WTC11 (cell line): ENCODE data around the gene NSMF. TPM values are rescaled to one million over a fixed set of nuclear protein-coding genes. Genes with fewer than 3 reads are reported as not detected.

Source experiments
- ATAC-seq: fragments of 200-7000 bp; cut with Tn5 transposase; 2 replicates; pipeline ENCODE4 v1.10.0; 2021; ENCODE audit warnings: mild to moderate bottlenecking, moderate library complexity
- CTCF ChIA-PET: fragments of 300-600 bp; sonication (Branson Sonifier 250); formaldehyde crosslinking; loops from one replicate; lab custom pipeline; 2021; ENCODE audit warnings: antibody characterized with exemption; lab: Charles Lee
- POLR2A ChIA-PET: fragments of 350-600 bp; sonication (Branson Sonifier 250); formaldehyde crosslinking; loops from one replicate; lab custom pipeline; 2021; ENCODE audit warnings: antibody characterized with exemption; lab: Charles Lee
- DNase-seq: peaks from one replicate; pipeline ENCODE4 v3.0.0; 2021; ENCODE audit warnings: low spot score
- H3K27ac Mint-ChIP-seq: 2 replicates; pipeline ENCODE4 v1.8.0; 2021; ENCODE audit warnings: mixed read lengths
- H3K27me3 Mint-ChIP-seq: 2 replicates; pipeline ENCODE4 v1.8.0; 2021; ENCODE audit warnings: low read depth, mild to moderate bottlenecking, moderate library complexity, mixed read lengths
- H3K36me3 Mint-ChIP-seq: 2 replicates; pipeline ENCODE4 v1.8.0; 2021; ENCODE audit warnings: mixed read lengths
- H3K4me1 Mint-ChIP-seq: 2 replicates; pipeline ENCODE4 v1.8.0; 2022; ENCODE audit warnings: mixed read lengths
- H3K4me3 Mint-ChIP-seq: 2 replicates; pipeline ENCODE4 v1.8.0; 2021; ENCODE audit warnings: mild to moderate bottlenecking, moderate library complexity, mixed read lengths
- H3K9me3 Mint-ChIP-seq: 2 replicates; pipeline ENCODE4 v1.8.0; 2021; ENCODE audit warnings: mixed read lengths
- ETV6 ChIP-seq: sonication (generic); formaldehyde crosslinking; IDR thresholded peaks from 2 replicates; pipeline ENCODE4 v1.8.1; 2022; ENCODE audit warnings: mild to moderate bottlenecking, missing genetic modification reagents
- GTF2I ChIP-seq: fragments of 250-450 bp; sonication (Bioruptor Pico); conservative IDR thresholded peaks from 2 replicates; pipeline ENCODE4 v1.4.0; 2021; ENCODE audit warnings: mild to moderate bottlenecking
- NFYB ChIP-seq: sonication (generic); formaldehyde crosslinking; conservative IDR thresholded peaks from 2 replicates; pipeline ENCODE4 v1.8.0; 2022; ENCODE audit warnings: low read depth, missing genetic modification reagents
- ZNF317 ChIP-seq: sonication (generic); formaldehyde crosslinking; IDR thresholded peaks from 2 replicates; pipeline ENCODE4 v1.8.1; 2023; ENCODE audit warnings: low read depth, mild to moderate bottlenecking, moderate library complexity, missing genetic modification reagents, borderline replicate concordance
- total RNA-seq: library from RNA; stranded (reverse); gene quantifications from 3 replicates; pipeline ENCODE4 v1.2.3, GENCODE V29; 2021
- TF ChIP-seq, protein P1 (sequence below): sonication (generic); formaldehyde crosslinking; IDR thresholded peaks from 2 replicates; pipeline ENCODE4 v1.8.1; 2022; ENCODE audit warnings: low read depth, missing genetic modification reagents, borderline replicate concordance
- TF ChIP-seq, protein P2 (sequence below): sonication (generic); formaldehyde crosslinking; IDR thresholded peaks from 2 replicates; pipeline ENCODE4 v1.8.0; 2023; ENCODE audit warnings: mild to moderate bottlenecking, missing genetic modification reagents
- TF ChIP-seq, protein P3 (sequence below): sonication (generic); formaldehyde crosslinking; IDR thresholded peaks from 2 replicates; pipeline ENCODE4 v1.8.0; 2022; ENCODE audit warnings: mild to moderate bottlenecking, missing genetic modification reagents
- TF ChIP-seq, protein P4 (sequence below): fragments of 250-450 bp; sonication (Bioruptor Pico); IDR thresholded peaks from 2 replicates; pipeline ENCODE4 v1.9.0; 2021; ENCODE audit warnings: mild to moderate bottlenecking
- TF ChIP-seq, protein P5 (sequence below): fragments of 200-600 bp; IDR thresholded peaks from 2 replicates; pipeline ENCODE4 v1.8.0; 2022; ENCODE audit warnings: antibody characterized with exemption
- TF ChIP-seq, protein P6 (sequence below): sonication (generic); formaldehyde crosslinking; IDR thresholded peaks from 2 replicates; pipeline ENCODE4 v1.8.0; 2023; ENCODE audit warnings: missing genetic modification reagents, mild to moderate bottlenecking, borderline replicate concordance
- TF ChIP-seq, protein P7 (sequence below): sonication (generic); formaldehyde crosslinking; IDR thresholded peaks from 2 replicates; pipeline ENCODE4 v1.8.1; 2022; ENCODE audit warnings: mild to moderate bottlenecking, missing genetic modification reagents, moderate library complexity, borderline replicate concordance
- TF ChIP-seq, protein P8 (sequence below): sonication (generic); formaldehyde crosslinking; IDR thresholded peaks from 2 replicates; pipeline ENCODE4 v1.8.0; 2023; ENCODE audit warnings: missing genetic modification reagents

NSMF gene
- total RNA-seq, 1 experiment from 2014 or later: 61.9 TPM

DNA sequence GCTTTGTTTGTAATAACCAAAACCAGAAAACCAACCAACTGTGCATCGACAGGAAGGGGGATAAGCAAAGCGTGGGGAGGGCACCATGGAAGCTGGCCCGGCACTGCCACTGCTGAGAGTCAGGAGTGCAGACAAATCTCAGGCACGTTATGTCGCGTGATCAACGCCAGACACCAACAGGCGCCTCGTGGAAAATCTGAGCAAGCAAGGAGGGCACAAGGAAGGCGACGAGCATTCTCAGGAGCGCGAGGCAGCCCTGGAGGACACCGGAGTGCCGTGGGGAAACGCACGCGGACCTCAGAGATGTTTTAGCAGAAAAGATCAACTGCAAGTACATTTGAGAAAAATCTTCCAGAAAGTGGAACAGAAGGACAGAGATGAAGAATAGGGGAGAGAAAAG is 15.1 kb upstream of the NSMF start:
- ATAC-seq (no peak), DNase-seq (no peak)
- POLR2A ChIA-PET: no interaction called here
- Mint-ChIP-seq H3K27ac (no peak overlapping the region), H3K36me3 (peaks cover 21% of the 10 kb centered on the region), H3K4me1 (0 out of 2 replicates have a peak, but pooled peaks cover under 1% of the 10 kb centered on the region), H3K9me3 (peaks cover 28% of the 10 kb centered on the region), H3K27me3 (peaks cover 10% of the 10 kb centered on the region; the same call in 1 of the 2 replicates), H3K4me3 (no peak overlapping the region)
- TF ChIP-seq, protein P1, sequence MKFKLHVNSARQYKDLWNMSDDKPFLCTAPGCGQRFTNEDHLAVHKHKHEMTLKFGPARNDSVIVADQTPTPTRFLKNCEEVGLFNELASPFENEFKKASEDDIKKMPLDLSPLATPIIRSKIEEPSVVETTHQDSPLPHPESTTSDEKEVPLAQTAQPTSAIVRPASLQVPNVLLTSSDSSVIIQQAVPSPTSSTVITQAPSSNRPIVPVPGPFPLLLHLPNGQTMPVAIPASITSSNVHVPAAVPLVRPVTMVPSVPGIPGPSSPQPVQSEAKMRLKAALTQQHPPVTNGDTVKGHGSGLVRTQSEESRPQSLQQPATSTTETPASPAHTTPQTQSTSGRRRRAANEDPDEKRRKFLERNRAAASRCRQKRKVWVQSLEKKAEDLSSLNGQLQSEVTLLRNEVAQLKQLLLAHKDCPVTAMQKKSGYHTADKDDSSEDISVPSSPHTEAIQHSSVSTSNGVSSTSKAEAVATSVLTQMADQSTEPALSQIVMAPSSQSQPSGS (CRISPR knock-in tag): no peak
- TF ChIP-seq, protein P2, sequence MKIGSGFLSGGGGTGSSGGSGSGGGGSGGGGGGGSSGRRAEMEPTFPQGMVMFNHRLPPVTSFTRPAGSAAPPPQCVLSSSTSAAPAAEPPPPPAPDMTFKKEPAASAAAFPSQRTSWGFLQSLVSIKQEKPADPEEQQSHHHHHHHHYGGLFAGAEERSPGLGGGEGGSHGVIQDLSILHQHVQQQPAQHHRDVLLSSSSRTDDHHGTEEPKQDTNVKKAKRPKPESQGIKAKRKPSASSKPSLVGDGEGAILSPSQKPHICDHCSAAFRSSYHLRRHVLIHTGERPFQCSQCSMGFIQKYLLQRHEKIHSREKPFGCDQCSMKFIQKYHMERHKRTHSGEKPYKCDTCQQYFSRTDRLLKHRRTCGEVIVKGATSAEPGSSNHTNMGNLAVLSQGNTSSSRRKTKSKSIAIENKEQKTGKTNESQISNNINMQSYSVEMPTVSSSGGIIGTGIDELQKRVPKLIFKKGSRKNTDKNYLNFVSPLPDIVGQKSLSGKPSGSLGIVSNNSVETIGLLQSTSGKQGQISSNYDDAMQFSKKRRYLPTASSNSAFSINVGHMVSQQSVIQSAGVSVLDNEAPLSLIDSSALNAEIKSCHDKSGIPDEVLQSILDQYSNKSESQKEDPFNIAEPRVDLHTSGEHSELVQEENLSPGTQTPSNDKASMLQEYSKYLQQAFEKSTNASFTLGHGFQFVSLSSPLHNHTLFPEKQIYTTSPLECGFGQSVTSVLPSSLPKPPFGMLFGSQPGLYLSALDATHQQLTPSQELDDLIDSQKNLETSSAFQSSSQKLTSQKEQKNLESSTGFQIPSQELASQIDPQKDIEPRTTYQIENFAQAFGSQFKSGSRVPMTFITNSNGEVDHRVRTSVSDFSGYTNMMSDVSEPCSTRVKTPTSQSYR (CRISPR knock-in tag): no peak
- TF ChIP-seq, protein P3, sequence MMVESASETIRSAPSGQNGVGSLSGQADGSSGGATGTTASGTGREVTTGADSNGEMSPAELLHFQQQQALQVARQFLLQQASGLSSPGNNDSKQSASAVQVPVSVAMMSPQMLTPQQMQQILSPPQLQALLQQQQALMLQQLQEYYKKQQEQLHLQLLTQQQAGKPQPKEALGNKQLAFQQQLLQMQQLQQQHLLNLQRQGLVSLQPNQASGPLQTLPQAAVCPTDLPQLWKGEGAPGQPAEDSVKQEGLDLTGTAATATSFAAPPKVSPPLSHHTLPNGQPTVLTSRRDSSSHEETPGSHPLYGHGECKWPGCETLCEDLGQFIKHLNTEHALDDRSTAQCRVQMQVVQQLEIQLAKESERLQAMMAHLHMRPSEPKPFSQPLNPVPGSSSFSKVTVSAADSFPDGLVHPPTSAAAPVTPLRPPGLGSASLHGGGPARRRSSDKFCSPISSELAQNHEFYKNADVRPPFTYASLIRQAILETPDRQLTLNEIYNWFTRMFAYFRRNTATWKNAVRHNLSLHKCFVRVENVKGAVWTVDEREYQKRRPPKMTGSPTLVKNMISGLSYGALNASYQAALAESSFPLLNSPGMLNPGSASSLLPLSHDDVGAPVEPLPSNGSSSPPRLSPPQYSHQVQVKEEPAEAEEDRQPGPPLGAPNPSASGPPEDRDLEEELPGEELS (CRISPR knock-in tag): no peak
- TF ChIP-seq, protein P4, sequence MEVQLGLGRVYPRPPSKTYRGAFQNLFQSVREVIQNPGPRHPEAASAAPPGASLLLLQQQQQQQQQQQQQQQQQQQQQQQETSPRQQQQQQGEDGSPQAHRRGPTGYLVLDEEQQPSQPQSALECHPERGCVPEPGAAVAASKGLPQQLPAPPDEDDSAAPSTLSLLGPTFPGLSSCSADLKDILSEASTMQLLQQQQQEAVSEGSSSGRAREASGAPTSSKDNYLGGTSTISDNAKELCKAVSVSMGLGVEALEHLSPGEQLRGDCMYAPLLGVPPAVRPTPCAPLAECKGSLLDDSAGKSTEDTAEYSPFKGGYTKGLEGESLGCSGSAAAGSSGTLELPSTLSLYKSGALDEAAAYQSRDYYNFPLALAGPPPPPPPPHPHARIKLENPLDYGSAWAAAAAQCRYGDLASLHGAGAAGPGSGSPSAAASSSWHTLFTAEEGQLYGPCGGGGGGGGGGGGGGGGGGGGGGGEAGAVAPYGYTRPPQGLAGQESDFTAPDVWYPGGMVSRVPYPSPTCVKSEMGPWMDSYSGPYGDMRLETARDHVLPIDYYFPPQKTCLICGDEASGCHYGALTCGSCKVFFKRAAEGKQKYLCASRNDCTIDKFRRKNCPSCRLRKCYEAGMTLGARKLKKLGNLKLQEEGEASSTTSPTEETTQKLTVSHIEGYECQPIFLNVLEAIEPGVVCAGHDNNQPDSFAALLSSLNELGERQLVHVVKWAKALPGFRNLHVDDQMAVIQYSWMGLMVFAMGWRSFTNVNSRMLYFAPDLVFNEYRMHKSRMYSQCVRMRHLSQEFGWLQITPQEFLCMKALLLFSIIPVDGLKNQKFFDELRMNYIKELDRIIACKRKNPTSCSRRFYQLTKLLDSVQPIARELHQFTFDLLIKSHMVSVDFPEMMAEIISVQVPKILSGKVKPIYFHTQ (CRISPR knock-in tag): no peak
- TF ChIP-seq, protein P5, sequence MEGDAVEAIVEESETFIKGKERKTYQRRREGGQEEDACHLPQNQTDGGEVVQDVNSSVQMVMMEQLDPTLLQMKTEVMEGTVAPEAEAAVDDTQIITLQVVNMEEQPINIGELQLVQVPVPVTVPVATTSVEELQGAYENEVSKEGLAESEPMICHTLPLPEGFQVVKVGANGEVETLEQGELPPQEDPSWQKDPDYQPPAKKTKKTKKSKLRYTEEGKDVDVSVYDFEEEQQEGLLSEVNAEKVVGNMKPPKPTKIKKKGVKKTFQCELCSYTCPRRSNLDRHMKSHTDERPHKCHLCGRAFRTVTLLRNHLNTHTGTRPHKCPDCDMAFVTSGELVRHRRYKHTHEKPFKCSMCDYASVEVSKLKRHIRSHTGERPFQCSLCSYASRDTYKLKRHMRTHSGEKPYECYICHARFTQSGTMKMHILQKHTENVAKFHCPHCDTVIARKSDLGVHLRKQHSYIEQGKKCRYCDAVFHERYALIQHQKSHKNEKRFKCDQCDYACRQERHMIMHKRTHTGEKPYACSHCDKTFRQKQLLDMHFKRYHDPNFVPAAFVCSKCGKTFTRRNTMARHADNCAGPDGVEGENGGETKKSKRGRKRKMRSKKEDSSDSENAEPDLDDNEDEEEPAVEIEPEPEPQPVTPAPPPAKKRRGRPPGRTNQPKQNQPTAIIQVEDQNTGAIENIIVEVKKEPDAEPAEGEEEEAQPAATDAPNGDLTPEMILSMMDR: no peak
- TF ChIP-seq ETV6 (CRISPR knock-in tag) (no peak), NFYB (CRISPR knock-in tag) (no peak), GTF2I (no peak), ZNF317 (CRISPR knock-in tag) (no peak)
- TF ChIP-seq, protein P6, sequence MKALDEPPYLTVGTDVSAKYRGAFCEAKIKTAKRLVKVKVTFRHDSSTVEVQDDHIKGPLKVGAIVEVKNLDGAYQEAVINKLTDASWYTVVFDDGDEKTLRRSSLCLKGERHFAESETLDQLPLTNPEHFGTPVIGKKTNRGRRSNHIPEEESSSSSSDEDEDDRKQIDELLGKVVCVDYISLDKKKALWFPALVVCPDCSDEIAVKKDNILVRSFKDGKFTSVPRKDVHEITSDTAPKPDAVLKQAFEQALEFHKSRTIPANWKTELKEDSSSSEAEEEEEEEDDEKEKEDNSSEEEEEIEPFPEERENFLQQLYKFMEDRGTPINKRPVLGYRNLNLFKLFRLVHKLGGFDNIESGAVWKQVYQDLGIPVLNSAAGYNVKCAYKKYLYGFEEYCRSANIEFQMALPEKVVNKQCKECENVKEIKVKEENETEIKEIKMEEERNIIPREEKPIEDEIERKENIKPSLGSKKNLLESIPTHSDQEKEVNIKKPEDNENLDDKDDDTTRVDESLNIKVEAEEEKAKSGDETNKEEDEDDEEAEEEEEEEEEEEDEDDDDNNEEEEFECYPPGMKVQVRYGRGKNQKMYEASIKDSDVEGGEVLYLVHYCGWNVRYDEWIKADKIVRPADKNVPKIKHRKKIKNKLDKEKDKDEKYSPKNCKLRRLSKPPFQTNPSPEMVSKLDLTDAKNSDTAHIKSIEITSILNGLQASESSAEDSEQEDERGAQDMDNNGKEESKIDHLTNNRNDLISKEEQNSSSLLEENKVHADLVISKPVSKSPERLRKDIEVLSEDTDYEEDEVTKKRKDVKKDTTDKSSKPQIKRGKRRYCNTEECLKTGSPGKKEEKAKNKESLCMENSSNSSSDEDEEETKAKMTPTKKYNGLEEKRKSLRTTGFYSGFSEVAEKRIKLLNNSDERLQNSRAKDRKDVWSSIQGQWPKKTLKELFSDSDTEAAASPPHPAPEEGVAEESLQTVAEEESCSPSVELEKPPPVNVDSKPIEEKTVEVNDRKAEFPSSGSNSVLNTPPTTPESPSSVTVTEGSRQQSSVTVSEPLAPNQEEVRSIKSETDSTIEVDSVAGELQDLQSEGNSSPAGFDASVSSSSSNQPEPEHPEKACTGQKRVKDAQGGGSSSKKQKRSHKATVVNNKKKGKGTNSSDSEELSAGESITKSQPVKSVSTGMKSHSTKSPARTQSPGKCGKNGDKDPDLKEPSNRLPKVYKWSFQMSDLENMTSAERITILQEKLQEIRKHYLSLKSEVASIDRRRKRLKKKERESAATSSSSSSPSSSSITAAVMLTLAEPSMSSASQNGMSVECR (CRISPR knock-in tag): no peak
- TF ChIP-seq, protein P7, sequence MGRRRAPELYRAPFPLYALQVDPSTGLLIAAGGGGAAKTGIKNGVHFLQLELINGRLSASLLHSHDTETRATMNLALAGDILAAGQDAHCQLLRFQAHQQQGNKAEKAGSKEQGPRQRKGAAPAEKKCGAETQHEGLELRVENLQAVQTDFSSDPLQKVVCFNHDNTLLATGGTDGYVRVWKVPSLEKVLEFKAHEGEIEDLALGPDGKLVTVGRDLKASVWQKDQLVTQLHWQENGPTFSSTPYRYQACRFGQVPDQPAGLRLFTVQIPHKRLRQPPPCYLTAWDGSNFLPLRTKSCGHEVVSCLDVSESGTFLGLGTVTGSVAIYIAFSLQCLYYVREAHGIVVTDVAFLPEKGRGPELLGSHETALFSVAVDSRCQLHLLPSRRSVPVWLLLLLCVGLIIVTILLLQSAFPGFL (CRISPR knock-in tag): no peak
- TF ChIP-seq, protein P8, sequence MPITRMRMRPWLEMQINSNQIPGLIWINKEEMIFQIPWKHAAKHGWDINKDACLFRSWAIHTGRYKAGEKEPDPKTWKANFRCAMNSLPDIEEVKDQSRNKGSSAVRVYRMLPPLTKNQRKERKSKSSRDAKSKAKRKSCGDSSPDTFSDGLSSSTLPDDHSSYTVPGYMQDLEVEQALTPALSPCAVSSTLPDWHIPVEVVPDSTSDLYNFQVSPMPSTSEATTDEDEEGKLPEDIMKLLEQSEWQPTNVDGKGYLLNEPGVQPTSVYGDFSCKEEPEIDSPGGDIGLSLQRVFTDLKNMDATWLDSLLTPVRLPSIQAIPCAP: no peak
- CTCF ChIA-PET: interaction anchor here (0.7 kb wide), 1 partner anchor 26 kb away, joined by 3 read pairs; no protein-coding TSS in a partner anchor
